GM19043 (cell line): Measurements from ENCODE around the gene PRMT5.
"Not testable (repeated sequence)": the region's sequence is repeated elsewhere in the genome, so short reads cannot be mapped to it uniquely, and the experiment has no call there.

Experiments used
- ATAC-seq: cut with Tn5 transposase; IDR thresholded peaks from one replicate; pipeline ENCODE4 v1.9.1; 2021; ENCODE audit warnings: low read depth; ENCODE audit not compliant: unreplicated experiment

PRMT5 gene

DNA sequence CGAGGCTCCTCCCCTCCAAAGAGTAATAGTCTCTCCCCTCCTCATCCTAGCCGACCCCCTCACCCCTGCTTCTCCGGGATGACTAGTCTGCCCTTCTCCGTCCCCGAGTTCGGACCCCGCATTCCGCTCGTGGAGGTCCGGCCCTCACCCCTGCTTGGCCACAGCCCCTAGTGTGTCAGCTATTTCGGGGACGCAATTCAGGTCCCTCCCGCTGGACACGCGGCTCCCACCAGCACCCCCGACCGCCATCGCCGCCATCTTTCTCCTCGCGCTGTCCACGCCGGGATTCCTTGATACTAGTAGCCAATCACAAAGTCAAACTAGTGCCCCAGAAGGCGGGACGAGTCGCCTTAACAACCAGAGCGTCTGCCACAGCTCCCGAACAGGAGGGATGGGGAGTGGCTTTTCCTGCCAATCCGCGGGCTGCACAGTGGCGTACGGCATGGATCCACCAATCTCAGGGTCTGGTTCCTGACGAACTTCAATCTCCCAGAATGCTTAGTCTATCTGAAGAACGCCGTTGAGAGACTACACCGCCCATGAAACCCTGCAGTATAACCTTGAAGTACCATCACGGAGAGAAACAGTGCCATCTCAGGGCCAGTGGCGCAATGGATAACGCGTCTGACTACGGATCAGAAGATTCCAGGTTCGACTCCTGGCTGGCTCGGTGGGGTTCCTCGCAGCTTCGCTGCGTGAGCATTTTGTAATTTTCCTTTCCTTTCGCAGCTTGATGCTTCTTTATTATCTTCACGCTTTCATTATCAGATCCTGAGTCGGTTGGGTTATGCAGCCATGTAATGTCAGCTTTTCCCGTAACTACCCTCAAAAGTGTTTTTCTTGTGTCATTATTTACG is at the start of gene PRMT5:
PRMT5 (minus strand) TSS at position 273 of the 857 bp plus-strand sequence; CDS start at position 258, 15 bp downstream.
- peak; percentile 93 for ATAC-seq

DNA sequence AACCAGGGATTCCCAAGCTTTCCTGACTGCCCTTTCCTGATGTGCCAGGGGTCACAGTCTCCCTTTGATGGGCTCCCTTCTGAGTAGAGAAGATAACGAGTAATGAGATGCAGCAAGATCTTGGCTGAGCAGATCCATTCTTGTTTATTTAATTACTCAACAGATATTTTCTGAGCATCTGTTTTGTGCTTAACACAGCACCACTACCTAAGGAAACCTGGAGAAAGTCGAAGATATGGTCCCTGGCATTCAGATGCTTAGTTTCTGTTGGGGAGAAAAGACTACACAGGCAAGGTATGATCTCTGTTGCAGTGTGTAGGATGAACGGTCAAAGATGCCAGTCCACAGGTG is 49.3 kb upstream of the PRMT5 start:
- ATAC-seq, result no peak

DNA sequence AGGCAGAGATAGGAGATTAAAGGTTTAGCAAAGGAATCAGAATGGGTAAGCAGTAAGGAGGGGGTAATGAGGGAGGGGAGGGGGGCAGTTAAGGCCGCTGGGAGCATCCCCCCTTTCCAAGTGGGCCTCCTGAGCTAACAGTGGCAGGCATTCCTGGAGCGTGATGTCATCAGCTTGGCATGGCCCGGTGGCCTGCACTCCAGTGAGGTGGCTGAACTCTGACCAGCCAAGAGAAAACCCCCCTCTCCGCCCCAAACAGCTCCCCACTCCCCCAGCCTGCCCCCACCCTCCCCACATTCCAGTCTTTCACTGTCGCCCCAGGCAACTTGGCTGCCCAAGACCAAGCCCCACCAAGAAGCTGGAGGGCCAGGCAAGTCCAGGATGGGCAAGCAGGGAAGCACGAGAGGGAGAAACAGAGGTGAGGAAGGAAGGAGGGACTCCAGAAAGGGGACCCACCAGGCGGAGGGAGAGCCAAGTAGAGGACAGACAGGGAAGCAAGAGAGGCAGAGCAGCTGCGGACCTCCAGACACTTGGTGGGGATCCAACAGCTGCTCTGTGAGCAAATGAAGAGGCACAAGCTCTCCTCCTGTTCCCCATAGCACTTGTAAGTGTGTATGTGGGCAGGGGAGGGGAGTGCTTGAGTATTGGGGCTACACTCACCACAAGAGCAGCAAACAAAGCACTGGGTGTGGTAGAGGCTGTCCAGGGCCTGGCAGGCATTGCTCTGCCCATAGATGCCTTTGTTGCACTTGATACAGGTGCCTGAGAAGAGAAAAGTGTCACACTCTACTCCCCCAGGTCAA is 48.7 kb upstream of the PRMT5 start:
- ATAC-seq, result no peak

- no peak for ATAC-seq
Measured at GRCh38 chr14:22977434-22977683, 48.2 kb upstream of the PRMT5 start.

DNA sequence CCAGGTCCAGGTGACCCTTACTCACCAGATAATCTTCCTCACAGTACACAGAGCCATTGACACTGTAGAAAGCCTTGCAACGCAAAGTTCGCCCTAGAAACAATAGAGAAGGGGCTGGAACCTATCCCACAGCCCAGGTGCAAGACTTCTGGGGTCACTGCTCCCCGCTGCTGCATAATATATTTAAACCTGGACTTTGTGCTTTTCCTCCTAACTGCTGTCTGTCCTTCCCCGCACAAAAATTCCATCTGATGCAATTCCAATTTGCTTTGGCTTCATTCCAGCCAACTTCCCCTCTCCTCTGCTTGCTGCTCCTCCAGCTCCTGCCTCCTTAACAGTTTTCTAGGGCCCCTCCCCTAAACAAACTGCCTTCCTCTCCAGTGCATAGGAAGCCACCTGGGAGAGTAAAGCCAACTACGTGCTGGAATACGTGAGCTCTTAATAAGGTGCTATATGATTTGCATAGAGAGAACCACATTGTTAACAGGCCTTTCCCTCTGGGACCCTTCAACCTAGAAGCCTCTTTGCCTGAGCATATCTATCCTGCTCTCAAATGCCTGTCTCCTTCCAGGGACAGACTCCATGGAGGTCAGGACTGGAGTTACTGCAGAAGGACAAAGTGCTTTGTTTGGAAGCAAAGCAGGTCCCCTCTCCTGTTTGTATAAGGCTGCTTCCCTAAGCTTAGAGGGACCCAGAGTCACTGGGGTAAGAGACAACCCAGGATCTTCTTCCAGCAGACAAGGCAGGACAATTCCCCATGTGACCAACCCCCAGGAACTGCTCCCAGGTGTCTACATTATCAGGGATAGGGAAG is 47.7 kb upstream of the PRMT5 start:
- ATAC-seq, result no peak

GRCh38 chr14:22974530-22975313 is 45.5 kb upstream of the PRMT5 start:
- ATAC-seq, result no peak

DNA sequence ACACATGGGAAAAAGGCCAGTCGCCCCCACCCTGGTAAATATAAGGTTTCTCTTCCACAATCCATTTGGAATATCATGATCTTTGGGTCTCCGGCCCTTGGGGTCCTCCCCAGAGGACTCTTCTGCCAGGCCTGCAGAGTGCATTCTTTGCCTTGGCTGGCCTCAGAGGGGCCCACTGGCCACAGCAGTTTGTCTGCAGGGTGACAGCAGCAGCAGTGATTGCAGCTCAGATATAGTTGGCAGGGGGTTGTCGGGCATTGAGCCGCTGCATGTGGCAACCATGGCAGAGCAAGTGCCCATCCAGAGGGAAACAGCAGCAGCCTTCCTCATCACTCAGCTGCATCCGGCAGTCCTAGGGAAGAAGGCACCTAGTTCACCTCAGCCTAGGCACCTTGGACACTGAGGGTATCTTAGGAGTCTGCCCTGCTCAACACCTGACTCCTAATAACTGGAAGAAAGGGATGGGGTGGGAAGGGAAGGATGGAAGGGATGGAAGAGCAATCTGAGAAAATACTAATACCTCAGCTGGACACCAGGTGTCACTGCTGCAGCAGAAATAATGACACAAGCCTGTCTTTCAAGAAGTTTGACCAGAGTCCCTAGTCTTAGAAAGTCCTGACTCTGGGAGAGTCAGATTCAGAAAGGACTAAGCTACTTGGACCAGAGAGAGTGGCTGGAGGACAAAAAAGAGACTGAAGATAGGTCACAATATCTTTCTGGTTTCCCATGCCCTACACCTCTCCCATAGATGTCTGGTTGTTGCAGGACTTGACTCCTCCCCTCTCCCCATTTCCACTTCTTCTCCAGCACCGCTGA is 44.2 kb upstream of the PRMT5 start:
- no peak for ATAC-seq

GRCh38 chr14:22972313-22972930 is 43.2 kb upstream of the PRMT5 start:
- no peak for ATAC-seq

GRCh38 chr14:22971152-22971551 is 42.0 kb upstream of the PRMT5 start:
- no peak for ATAC-seq

DNA sequence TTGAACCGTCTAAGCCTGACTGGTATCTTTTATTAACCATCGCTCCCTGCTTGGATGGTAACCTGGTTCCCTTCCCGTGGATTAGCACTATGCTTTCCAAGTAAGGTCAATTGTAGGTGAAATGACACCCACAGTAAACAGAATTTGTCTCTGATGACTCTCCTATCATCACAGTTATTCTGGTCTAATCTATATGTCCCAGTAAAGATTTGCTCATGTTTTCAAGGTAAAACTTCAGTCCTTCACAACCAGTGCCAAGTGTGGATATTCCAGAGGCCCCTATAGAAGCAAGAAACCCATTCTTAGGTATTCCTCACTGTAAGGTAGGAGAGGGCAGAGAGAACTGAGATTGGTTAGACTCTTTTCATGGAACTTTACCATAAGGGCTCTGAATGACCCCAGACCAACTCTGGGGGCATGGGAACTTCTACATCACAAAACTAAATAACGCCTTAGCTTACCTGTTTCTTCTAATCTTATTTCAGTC is 37.6 kb upstream of the PRMT5 start:
- no peak for ATAC-seq

DNA sequence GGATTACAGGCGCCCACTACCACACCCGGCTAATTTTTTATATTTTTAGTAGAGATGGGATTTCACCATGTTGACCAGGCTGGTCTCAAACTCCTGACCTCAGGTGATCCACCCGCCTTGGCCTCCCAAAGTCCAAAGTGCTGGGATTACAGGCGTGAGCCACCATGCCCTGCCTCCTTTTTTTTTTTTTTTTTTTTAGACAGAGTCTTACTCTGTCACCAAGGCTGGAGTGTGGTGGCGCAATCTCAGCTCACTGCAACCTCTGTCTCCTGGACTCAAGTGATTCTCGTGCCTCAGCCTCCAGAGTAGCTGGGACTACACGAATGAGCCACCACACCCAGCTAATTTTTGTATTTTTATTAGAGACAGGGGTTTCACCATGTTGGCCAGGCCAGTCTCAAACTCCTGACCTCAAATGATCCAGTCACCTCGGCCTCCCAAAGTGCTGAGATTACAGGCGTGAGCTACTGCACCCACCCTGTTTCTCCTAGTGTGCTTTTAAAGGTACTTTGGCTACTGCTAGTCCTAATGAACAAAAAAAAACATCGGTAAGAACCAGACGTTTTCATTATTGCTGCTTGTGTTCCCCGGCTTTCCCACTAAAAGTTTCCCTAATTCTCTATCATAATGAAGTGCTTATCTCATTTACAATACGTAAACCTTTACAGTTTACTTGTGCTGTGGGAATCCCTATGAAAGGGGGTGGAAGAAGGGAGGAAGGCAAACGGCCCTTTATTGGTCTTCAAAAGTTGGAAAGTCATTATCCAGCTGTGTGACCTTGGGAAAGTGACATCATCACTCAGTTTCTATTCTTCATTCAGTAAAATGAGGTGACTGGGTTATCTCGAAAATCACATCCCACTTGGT is 37.0 kb upstream of the PRMT5 start:
- not testable (repeated sequence) for ATAC-seq

GRCh38 chr14:22962061-22962676 is 33.0 kb upstream of the PRMT5 start:
- no peak for ATAC-seq

DNA sequence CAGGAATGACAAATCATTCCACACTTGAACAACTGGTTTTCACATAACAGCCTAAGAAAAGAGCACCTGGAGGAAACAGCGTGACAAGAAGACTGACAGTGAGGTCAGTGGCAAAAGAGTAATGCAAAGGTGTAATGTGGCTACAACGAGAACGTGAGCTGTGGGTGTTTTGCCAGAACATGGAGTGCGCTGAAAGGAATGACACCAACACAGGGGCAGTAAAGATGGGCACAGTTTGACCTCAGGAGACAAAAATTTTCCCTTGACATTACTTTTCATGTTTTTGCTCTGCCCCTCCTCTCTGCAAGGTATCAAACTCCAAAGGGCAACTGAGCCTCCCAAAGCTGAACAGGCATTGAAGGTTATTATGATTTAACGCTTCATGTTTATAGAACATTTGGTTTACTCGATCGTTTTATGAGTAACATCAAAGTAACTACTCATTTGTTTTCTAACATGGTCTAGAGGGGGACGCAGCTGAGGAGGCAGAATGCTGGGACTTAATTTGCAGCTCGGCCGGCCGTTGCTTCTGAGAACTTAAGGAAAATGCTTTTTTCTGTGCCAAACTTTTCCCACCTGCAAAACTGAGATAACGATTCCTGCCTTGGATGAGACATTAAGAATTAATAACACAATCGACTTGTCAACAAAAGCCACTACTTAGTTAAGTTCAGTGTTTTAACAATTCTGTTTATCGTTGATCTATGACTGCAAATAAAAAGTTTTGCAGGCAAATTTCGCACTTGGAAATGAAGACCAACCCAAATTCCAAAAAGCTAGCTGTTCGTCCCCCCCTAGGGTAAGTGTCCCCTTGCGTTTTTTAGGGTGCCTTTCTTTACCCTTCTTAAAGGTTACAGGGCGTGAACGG is 26.8 kb upstream of the PRMT5 start:
- no peak for ATAC-seq

- no peak for ATAC-seq
Measured at GRCh38 chr14:22952418-22952817, 23.2 kb upstream of the PRMT5 start.

- ATAC-seq, result not testable (repeated sequence)
Measured at GRCh38 chr14:22951795-22952194, 22.6 kb upstream of the PRMT5 start.

- ATAC-seq, result no peak
Measured at GRCh38 chr14:22945642-22946041, 16.5 kb upstream of the PRMT5 start.

- ATAC-seq, result no peak
Measured at GRCh38 chr14:22939684-22940083, 10.5 kb upstream of the PRMT5 start.
